Measurements from ENCODE around the gene HAO1.

HAO1 gene

DNA sequence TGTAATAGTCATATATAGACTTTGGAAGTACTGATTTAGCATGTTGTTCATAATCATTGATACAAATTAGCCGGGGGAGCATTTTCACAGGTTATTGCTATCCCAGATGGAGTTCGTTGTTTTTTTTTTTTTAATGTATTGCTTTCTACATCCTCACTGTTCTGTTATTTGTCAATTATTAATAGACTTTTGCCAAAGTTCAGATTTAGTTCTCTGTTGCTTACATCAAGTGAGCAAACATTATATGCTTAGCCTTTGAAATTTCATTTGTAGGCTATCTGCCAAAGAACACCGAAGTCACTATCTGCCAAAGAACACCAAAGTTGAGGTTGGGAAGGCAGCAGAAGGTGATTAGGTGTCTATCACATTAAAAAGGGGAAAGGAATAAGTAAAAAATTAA is at the start of gene HAO1:
Gene HAO1 (minus strand): TSS at position 118 of the 400 bp plus-strand sequence. CDS start 36 bp downstream, at position 82.
- H3K27me3 ChIP-seq: no peaks in the 10 kb centered on the region
- no peaks in the 10 kb centered on the region for H3K9me3 ChIP-seq
- no peak within 1 kb of the TSS for H3K27ac ChIP-seq
- TF ChIP-seq CTCF (IDR thresholded peaks at IDR 0.05): no peak
- intact Hi-C loops (cut with DNase I; ENCODE audit: low total_unique reads): no loop called here
- no peaks in the 10 kb centered on the region for H3K36me3 ChIP-seq
- no peak for DNase-seq
- H3K4me1 ChIP-seq: peaks cover 0 to 11% (median 1%) of the 10 kb centered on the region in 4 donors
- no peak within 1 kb of the TSS for H3K4me3 ChIP-seq

DNA sequence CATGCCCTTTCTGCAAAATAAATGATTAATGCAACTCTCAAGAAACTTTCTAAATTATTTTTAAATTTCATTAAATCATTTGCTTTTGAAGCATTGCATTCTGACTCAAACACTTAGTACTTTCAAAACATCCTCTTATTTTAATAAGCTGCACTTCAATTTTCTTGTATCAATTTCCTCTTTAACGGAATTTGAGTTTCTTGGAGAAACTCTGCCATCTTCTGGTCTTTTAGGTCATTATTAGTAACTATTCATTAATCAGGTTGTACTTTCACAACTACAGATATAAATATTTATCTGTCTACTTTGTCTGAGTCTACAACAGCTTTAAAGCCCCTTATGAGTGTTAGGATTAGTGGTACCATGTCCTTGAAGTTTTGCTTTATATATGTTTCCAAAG is 49.1 kb upstream of the HAO1 start:
- Histone ChIP-seq H3K9me3 (peaks cover 0 to 5% (median 0%) of the 10 kb centered on the region in 3 donors), H3K36me3 (peaks cover 22 to 53% (median 34%) of the 10 kb centered on the region in 3 donors), H3K27ac (no peak overlapping the region), H3K4me3 (no peak overlapping the region), H3K4me1 (no peaks in the 10 kb centered on the region), H3K27me3 (no peaks in the 10 kb centered on the region)
- intact Hi-C loops (cut with DNase I; ENCODE audit: low total_unique reads): no loop called here
- no peak for DNase-seq
- TF ChIP-seq CTCF (IDR thresholded peaks at IDR 0.05): no peak

DNA sequence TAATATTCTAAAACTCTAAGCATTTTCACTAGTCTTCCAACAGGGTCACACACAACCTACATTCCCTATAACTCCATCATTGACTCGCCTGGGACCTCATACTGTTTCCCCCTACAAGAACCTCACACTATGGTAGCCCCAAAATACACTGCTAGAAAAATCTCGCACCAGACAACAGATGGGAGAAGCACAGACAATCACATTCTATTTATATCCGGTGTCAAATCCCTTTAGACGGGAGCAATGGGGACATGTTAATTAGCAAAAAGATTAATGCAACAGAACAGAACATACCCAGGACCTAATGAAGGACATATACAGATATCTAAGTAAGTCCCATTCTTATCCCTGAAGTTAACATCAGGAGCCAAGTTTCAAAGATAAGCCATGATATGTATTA is 45.7 kb upstream of the HAO1 start:
- Histone ChIP-seq H3K4me3 (no peak overlapping the region), H3K9me3 (no peaks in the 10 kb centered on the region), H3K27me3 (no peaks in the 10 kb centered on the region), H3K36me3 (peaks cover 33 to 68% (median 37%) of the 10 kb centered on the region in 3 donors), H3K4me1 (no peaks in the 10 kb centered on the region), H3K27ac (no peak overlapping the region)
- TF ChIP-seq CTCF (IDR thresholded peaks at IDR 0.05): no peak
- no peak for DNase-seq
- intact Hi-C loops (cut with DNase I; ENCODE audit: low total_unique reads): no loop called here

DNA sequence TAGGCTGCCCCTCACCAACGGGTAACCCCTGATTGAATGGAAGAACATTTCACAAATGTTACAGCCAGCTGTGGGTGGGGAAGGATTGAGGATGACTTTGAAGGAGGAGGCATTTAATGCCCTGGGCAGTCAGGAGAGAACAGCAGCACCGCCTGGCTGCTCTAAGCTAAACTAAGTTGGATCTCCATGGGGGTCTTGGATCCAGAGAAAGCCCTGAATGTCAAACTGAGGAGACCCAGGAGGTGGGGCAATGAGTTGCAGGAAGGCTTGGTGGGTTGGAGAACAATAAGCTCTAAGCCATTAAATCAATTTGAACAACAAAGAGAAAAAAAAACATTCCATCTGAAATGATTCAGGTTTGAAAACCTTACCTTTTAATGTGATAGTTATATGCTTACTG is 43.9 kb upstream of the HAO1 start:
- no peaks in the 10 kb centered on the region for H3K4me1 ChIP-seq
- H3K4me3 ChIP-seq: no peak overlapping the region
- no peak for DNase-seq
- no peak for TF ChIP-seq CTCF (IDR thresholded peaks at IDR 0.05)
- H3K36me3 ChIP-seq: peaks cover 42 to 68% (median 47%) of the 10 kb centered on the region in 3 donors
- H3K9me3 ChIP-seq: no peaks in the 10 kb centered on the region
- no peaks in the 10 kb centered on the region for H3K27me3 ChIP-seq
- intact Hi-C loops (cut with DNase I; ENCODE audit: low total_unique reads): no loop called here
- no peak overlapping the region for H3K27ac ChIP-seq

- TF ChIP-seq CTCF (IDR thresholded peaks at IDR 0.05): no peak
- H3K4me3 ChIP-seq: no peak overlapping the region
- peaks cover 38 to 60% (median 42%) of the 10 kb centered on the region in 3 donors for H3K36me3 ChIP-seq
These were observed 41.1 kb upstream of the HAO1 start for GRCh38 chr20:7981374-7981773.

More at GRCh38 chr20:7981374-7981773, 41.1 kb upstream of the HAO1 start:
- Histone ChIP-seq H3K9me3 (no peaks in the 10 kb centered on the region), H3K27me3 (no peaks in the 10 kb centered on the region), H3K27ac (no peak overlapping the region), H3K4me1 (no peaks in the 10 kb centered on the region)
- intact Hi-C loops (cut with DNase I; ENCODE audit: low total_unique reads): no loop called here
- no peak for DNase-seq
